Measurements from ENCODE around the gene RTN3. TPM values are rescaled to one million over a fixed set of nuclear protein-coding genes. Genes with fewer than 3 reads are reported as not detected.

RTN3 gene
- total and polyA plus RNA-seq, 2 donors (not counting 1 experiment from before 2014, with no cell fraction given) = 10.1 to 24.9 TPM

- peaks cover 9 to 13% of the 10 kb centered on the region in 2 donors for H3K4me1 ChIP-seq (ENCODE audit: control insufficient read depth in 2 of 2, insufficient read depth in 2 of 2, low read length in 2 of 2)
- WGBS (ENCODE audit: insufficient coverage) = 12% methylated on average over 69 of the region's 69 CpGs
- peak within 1 kb of the TSS; percentile 62 to 73 for H3K27ac ChIP-seq (ENCODE audit: low read length in 2 of 2)
- peaks cover 22% of the 10 kb centered on the region for H3K4me1 Mint-ChIP-seq
- TF ChIP-seq EZH2 (IDR thresholded peaks at IDR 0.05; ENCODE audit: borderline replicate concordance, insufficient read depth, low read depth, low read length, poor library complexity, severe bottlenecking) = no peak
- TF ChIP-seq CTCF (IDR thresholded peaks at IDR 0.05) = no peak
- H3K4me3 ChIP-seq (ENCODE audit: control extremely low read depth in 1 of 5, extremely low read depth in 1 of 5, insufficient read depth in 1 of 5, low read depth in 2 of 5, low read length in 4 of 5) = peak within 1 kb of the TSS; percentile 22 to 81 (median 78)
- H3K27ac Mint-ChIP-seq = peak within 1 kb of the TSS; percentile 92
- H3K4me3 Mint-ChIP-seq = peak within 1 kb of the TSS; percentile 88
- H3K4me2 ChIP-seq (replicated peaks; ENCODE audit: low read depth, low read length, poor library complexity, severe bottlenecking) = peak within 1 kb of the TSS; percentile 88
- POLR2A ChIA-PET = interaction anchor here (0.6 to 3.0 kb wide), 4 partner anchors 10 to 494 kb away, joined by 3 to 11 read pairs (median 5); partner anchors contain the start of gene RTN3
- peak within 1 kb of the TSS; percentile 84 for H3K9ac ChIP-seq (ENCODE audit: low read length)
- H3K9me3 ChIP-seq (ENCODE audit: control extremely low read depth in 1 of 3, control insufficient read depth in 2 of 3, insufficient read depth in 1 of 3, low read length in 2 of 3) = no peaks in the 10 kb centered on the region
- H3K9me3 Mint-ChIP-seq (ENCODE audit: insufficient read depth) = no peaks in the 10 kb centered on the region
- no peaks in the 10 kb centered on the region for H3K27me3 ChIP-seq (replicated peaks in 1 of 4; ENCODE audit: control extremely low read depth in 1 of 4, control insufficient read depth in 3 of 4, insufficient read depth in 4 of 4, low read length in 3 of 4)
- H2AFZ ChIP-seq (ENCODE audit: insufficient read depth, low read depth, low read length, poor library complexity, severe bottlenecking) = peak within 1 kb of the TSS; percentile 95
- H3K36me3 ChIP-seq (replicated peaks in 1 of 2; ENCODE audit: control extremely low read depth in 1 of 2, control insufficient read depth in 1 of 2, extremely low read depth in 1 of 2, insufficient read depth in 2 of 2, low read length in 1 of 2) = no peaks in the 10 kb centered on the region
- CTCF ChIA-PET = interaction anchor here (0.7 to 3.7 kb wide), 12 partner anchors 8 to 948 kb away, joined by 3 to 39 read pairs (median 5); partner anchors contain the start of genes RTN3 and ZFTA
- H3K79me2 ChIP-seq (ENCODE audit: control insufficient read depth, insufficient read depth, low read length) = peaks cover 41% of the 10 kb centered on the region
- intact Hi-C loops (cut with micrococcal nuclease) = loop anchor here (1.0 to 5.0 kb wide), 6 partner anchors 10 to 789 kb away; partner anchors contain the start of genes COX8A, RTN3 and SLC3A2
- no peaks in the 10 kb centered on the region for H3K27me3 Mint-ChIP-seq
- DNase-seq (peak; percentile 97), ATAC-seq (ENCODE audit: low read depth) (peak; percentile 92)
- peaks cover 17% of the 10 kb centered on the region for H4K20me1 ChIP-seq (ENCODE audit: control insufficient read depth, insufficient read depth, low read length, poor library complexity, severe bottlenecking)
These were observed 9.8 kb upstream of the RTN3 start, which contains the start of gene ATL3 for GRCh38 chr11:63671322-63672155. Gene ATL3 (minus strand): TSS chr11:63671376. CDS start chr11:63671335, 41 bp downstream.

Data from B cell (primary cell).